ENCODE results near the gene SNUPN. TPM values are rescaled to one million over a fixed set of nuclear protein-coding genes. Genes with fewer than 3 reads are reported as not detected.

SNUPN gene
- total and polyA plus RNA-seq, 2 of the 4 experiments (the other 2 are of a cell fraction): 23.8 to 24.1 TPM

DNA sequence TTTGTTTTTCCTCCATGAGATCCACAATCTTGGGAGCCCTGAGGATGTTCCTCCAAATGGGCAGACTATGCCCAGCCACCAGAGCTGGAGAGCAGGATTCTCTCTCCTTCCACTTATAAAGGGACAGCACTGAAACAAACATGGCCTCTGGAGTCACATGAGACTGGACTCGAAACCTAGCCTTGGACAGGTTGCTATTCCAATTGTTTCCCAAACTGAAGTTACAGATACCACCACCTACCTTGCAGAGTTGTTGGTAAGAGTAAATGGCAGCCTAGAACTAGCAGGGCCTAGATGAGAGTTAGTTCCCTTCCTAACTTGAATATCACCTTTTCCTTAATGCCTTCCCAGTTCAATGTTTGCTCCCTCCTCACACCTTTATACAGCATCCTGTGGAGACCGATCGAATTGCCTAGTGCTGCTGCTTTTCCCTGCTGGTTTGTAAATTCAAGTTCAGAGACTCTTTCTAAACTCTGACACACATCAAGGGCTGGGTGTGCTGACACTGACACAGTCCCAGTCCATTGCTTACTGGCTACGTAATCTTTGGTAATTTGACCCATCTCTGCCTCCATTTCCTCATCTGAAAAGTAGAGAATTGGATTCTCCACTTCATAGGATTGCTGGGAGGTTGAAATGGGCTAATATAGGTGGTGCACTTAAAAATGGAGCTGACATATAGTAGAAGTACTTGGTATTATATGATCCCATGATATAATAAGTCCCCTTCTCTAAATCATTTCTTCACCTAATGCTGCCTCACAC, 11.9 kb upstream of the SNUPN start:
- Histone ChIP-seq H3K36me3 (ENCODE audit: control insufficient read depth, insufficient read depth, low read length) (no peaks in the 10 kb centered on the region), H2BK20ac (ENCODE audit: low read depth, low read length) (no peak overlapping the region), H2BK120ac (ENCODE audit: low read depth, low read length) (no peak overlapping the region), H3K4ac (ENCODE audit: low read depth, low read length) (no peak overlapping the region), H3K23ac (ENCODE audit: low read depth, low read length) (0 out of 2 replicates have a peak overlapping the region, but pooled peaks have one; percentile 52), H3K56ac (ENCODE audit: extremely low read depth, insufficient read depth, low read length) (no peak overlapping the region), H2BK15ac (ENCODE audit: low read depth, low read length) (no peak overlapping the region), H4K20me1 (ENCODE audit: insufficient read depth, low read length) (peaks cover 24% of the 10 kb centered on the region), H2AK9ac (replicated peaks; ENCODE audit: low read depth, low read length, poor library complexity) (no peak overlapping the region), H2AFZ (replicated peaks; ENCODE audit: low read length, poor library complexity) (no peak overlapping the region), H3K4me3 (ENCODE audit: insufficient read depth, low read depth, low read length) (no peak overlapping the region), H3K79me1 (ENCODE audit: low read depth in 1 of 2, low read length in 2 of 2) (peaks cover 13 to 45% of the 10 kb centered on the region in 2 experiments), H3K9me1 (ENCODE audit: insufficient read depth, low read length) (0 out of 2 replicates have a peak, but pooled peaks cover 4% of the 10 kb centered on the region), H2AK5ac (ENCODE audit: low read depth, low read length) (no peak overlapping the region), H3K9me3 (ENCODE audit: control insufficient read depth, insufficient read depth, low read length) (no peaks in the 10 kb centered on the region), H3K4me1 (ENCODE audit: control insufficient read depth, insufficient read depth, low read length) (peaks cover 4% of the 10 kb centered on the region; the same call in 1 of the 2 replicates), H3K4me2 (ENCODE audit: low read depth, low read length) (peak overlapping the region; percentile 47), H3K27me3 (ENCODE audit: control insufficient read depth, insufficient read depth, low read length) (no peaks in the 10 kb centered on the region), H4K8ac (ENCODE audit: low read depth in 2 of 2, low read length in 2 of 2) (0 out of 4 replicates have a peak overlapping the region, but pooled peaks of 1 of the 2 experiments have one; percentile 13), H2BK5ac (ENCODE audit: low read depth, low read length, poor library complexity, severe bottlenecking) (no peak overlapping the region), H3K9ac (ENCODE audit: low read depth, low read length) (no peak overlapping the region), H4K5ac (ENCODE audit: low read depth, low read length) (no peak overlapping the region), H3K27ac (ENCODE audit: insufficient read depth, low read length) (no peak overlapping the region), H3K14ac (replicated peaks; ENCODE audit: low read depth, low read length) (no peak overlapping the region), H3K18ac (ENCODE audit: low read depth, low read length) (no peak overlapping the region), H4K91ac (ENCODE audit: insufficient read depth, low read depth, low read length) (no peak overlapping the region)
- DNase-seq (no peak), ATAC-seq (ENCODE audit: low read depth) (no peak)
- intact Hi-C loops (cut with micrococcal nuclease): loop anchor here (1.0 to 5.0 kb wide), 4 partner anchors 23 to 185 kb away; partner anchors contain the start of gene SIN3A
- TF ChIP-seq CHD1 (IDR thresholded peaks at IDR 0.05; ENCODE audit: low read depth, low read length) (no peak), MXI1 (IDR thresholded peaks at IDR 0.05; ENCODE audit: borderline replicate concordance, low read depth, low read length) (no peak), POLR2A (IDR thresholded peaks at IDR 0.05; ENCODE audit: low read depth, low read length) (peak; percentile 34; the same call in 1 of the 2 replicates), RAD21 (IDR thresholded peaks at IDR 0.05; ENCODE audit: low read length) (no peak), BHLHE40 (IDR thresholded peaks at IDR 0.05; ENCODE audit: low read depth, low read length) (no peak)
- POLR2A ChIA-PET (ENCODE audit: unreplicated experiment): interaction anchor here (1.3 kb wide), 1 partner anchor 10 kb away, joined by 4 read pairs; no protein-coding TSS in a partner anchor
- BruUV-seq (replicated peaks): no TSS peak
- in situ Hi-C loops (cut with MboI; ENCODE audit: low sequenced_read_pairs): loop anchor here (5.0 kb wide), 1 partner anchor 45 kb away; no protein-coding TSS in a partner anchor
- dilution Hi-C loops (cut with HindIII; ENCODE audit: low sequenced_read_pairs, unreplicated experiment): no loop called here
- CTCF ChIA-PET: interaction anchor here (0.8 to 1.5 kb wide), 6 partner anchors 9 to 17 kb away, joined by 3 to 7 read pairs (median 3); partner anchors contain the start of genes SNUPN and SNX33
- 80% methylated on average over 2 of the region's 4 CpGs; no CpG with 5 or more reads in 1 of the 2 experiments for WGBS, 2 experiments (ENCODE audit: extremely low coverage in 2 of 2, insufficient read length in 1 of 2)
